HK-2 (cell line): ENCODE results near the gene MINDY1.

Source experiments
- DNase-seq: peaks from one replicate; pipeline ENCODE4 v3.0.0-alpha.2; 2018; ENCODE audit not compliant: unreplicated experiment

The MINDY1 gene

DNA sequence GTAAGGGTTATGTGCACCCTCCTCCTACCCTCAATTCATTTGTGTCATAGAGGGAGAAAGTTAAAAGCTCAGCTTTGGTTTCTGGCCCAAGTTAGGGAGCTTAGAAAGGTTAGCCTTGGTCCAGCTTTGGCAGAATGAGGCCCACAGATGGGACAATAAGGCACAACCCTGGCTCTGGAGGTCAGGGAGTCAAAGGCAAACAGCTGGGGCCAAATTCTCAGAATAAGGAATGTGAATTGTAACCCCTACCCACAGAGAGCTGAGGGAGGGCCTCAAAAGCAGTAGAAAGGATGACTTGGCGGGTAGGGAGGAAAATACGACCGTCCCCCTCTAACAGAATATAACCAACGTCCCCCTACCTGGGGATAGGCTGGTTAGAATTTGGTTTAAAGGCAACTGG lies 41.1 kb downstream of the MINDY1 start:
- DNase-seq: no peak

DNA sequence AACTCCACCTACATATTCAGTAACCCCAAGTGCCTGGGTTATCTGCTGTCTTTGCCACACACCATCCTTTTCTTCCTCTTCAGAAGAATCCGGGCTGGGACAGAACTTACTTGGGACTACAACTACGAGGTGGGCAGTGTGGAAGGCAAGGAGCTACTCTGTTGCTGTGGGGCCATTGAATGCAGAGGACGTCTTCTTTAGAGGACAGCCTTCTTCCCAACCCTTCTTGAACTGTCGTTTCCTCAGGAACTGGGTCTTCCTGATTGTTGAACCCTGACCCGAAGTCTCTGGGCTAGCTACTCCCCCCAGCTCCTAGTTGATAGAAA lies 42.6 kb downstream of the MINDY1 start:
- DNase-seq: no peak

DNA sequence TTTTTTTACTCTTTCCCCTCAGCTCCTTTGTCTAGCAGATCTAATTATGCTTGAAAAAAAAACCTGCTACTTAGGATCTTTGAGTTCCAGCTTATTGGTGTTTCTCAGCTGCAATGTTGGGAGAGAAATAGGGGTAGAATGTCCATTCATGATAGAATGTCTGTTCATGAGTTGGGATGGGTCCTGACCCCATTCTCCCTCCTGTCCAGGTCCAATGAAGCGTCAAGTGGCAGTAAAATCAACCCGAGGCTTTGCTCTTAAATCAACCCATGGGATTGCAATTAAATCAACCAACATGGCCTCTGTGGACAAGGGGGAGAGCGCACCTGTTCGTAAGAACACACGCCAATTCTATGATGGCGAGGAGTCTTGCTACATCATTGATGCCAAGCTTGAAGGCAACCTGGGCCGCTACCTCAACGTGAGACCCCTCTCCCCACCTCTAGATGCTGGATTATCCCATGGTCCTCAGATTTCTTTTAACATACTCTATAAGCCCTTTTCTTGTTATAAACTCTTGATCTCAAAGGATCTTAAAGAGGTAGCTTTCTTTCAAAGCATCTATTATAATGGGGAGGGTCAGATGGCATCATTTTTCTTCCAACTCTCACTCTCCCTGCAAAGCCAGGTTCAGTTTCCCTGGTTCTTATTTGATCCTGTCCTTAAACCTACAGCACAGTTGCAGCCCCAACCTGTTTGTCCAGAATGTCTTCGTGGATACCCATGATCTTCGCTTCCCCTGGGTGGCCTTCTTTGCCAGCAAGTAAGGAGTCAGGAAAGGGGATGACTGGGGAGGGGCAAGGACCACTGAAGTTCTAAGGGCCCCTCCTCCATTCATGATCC lies 43.2 kb downstream of the MINDY1 start:
- DNase-seq: no peak

DNA sequence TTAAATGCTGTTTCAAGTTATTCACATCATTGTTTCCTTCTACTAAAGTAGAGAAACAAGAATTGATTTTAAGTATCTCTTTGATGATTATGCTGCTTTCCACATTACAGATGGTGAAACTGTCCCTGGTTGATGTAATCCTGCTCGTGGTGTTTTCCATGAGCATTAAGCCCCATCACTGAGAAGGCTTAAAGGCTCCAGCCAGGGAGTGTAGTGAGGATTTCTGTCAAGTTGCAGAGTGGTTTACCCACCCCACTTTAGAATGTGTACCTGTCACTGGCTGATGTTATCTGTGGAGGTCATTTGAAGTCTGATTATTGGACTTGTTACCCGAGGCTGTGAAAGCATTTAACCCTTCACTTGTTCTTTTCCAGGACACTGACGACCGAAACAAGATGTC lies 44.9 kb downstream of the MINDY1 start:
- DNase-seq: no peak

DNA sequence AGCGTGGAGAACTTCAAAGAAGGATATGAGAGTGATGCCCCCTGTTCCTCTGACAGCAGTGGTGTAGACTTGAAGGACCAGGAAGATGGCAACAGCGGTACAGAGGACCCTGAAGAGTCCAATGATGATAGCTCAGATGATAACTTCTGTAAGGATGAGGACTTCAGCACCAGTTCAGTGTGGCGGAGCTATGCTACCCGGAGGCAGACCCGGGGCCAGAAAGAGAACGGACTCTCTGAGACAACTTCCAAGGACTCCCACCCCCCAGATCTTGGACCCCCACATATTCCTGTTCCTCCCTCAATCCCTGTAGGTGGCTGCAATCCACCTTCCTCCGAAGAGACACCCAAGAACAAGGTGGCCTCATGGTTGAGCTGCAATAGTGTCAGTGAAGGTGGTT lies 46.1 kb downstream of the MINDY1 start:
- DNase-seq: no peak

DNA sequence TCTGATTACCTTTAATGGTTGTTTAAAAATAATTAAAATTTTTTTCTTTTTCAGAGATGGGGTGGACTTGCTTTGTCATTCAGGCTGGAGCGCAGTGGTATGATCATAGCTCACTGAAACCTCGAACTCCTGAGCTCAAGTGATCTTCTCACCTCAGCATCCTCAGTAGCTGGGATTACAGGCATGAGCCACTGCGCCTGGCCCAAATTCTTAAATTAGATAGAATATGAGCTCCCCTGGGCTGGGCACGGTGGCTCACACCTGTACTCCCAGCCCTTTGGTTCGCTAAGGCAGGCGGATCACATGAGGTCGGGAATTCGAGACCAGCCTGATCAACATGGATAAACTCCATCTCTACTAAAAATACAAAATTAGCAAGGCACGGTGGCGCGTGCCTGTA lies 49.0 kb downstream of the MINDY1 start:
- no peak for DNase-seq

DNA sequence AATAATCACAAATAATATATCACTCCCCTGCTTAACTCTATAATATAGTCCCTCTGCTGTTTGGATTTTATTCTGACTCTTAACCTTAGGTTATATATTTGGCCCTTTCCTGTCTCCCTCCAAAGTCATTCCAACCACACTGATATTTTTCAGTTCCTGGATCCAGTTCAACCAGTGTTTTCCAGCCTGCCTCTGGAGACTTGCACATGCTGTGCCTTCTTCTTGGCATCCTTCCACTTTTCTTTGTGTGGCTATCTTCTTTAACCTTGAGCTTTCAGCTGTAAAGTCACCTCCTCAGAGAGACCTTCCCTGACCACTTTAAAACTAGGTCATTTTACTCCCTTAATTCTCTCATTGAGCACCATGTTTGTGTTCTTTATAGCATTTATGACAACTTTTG lies 51.4 kb downstream of the MINDY1 start:
- no peak for DNase-seq

DNA sequence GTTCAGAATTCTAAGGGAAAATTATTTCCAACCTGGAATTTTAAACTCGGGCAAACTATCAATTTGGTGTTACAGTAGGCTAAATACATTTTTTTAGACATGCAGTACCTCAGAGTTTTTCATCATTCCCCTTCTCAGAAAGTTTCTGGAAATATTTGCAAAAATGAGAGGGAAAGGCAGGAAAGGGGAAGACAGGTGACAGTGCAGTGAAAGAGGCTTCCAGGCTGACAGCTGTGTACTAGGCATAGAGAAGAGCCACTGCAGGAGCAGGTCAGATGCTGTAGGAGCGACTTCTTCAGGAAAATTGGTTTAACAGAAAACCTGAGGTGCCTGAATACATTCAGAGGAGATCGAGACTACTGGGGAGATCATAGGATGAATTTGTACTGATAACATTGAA lies 52.0 kb downstream of the MINDY1 start:
- DNase-seq: no peak
